Measurements from ENCODE around the gene MYOCD. TPM values are rescaled to one million over a fixed set of nuclear protein-coding genes. Genes with fewer than 3 reads are reported as not detected.

The MYOCD gene
- total RNA-seq, 1 experiment from 2014 or later = not detected

- Histone ChIP-seq H3K9me3 (ENCODE audit: insufficient read depth, low read depth) (no peaks in the 10 kb centered on the region), H3K9me2 (ENCODE audit: insufficient read depth) (no peaks in the 10 kb centered on the region), H3K4me2 (no peak overlapping the region), H3K4me1 (replicated peaks; ENCODE audit: insufficient read depth) (no peaks in the 10 kb centered on the region), H3K36me3 (ENCODE audit: low read depth) (no peaks in the 10 kb centered on the region), H3K27ac (no peak overlapping the region), H3F3A (ENCODE audit: insufficient read depth, low read depth) (no peaks in the 10 kb centered on the region), H3K27me3 (ENCODE audit: insufficient read depth, low read depth) (no peaks in the 10 kb centered on the region), H3K79me2 (ENCODE audit: low read depth) (no peaks in the 10 kb centered on the region), H4K20me1 (ENCODE audit: insufficient read depth) (no peaks in the 10 kb centered on the region), H3K4me3 (no peak overlapping the region), H2AFZ (no peak overlapping the region)
- CTCF ChIA-PET = no interaction called here
- no peak for TF ChIP-seq EZH2 (IDR thresholded peaks at IDR 0.05; ENCODE audit: low read depth)
- TF ChIP-seq, protein P1, sequence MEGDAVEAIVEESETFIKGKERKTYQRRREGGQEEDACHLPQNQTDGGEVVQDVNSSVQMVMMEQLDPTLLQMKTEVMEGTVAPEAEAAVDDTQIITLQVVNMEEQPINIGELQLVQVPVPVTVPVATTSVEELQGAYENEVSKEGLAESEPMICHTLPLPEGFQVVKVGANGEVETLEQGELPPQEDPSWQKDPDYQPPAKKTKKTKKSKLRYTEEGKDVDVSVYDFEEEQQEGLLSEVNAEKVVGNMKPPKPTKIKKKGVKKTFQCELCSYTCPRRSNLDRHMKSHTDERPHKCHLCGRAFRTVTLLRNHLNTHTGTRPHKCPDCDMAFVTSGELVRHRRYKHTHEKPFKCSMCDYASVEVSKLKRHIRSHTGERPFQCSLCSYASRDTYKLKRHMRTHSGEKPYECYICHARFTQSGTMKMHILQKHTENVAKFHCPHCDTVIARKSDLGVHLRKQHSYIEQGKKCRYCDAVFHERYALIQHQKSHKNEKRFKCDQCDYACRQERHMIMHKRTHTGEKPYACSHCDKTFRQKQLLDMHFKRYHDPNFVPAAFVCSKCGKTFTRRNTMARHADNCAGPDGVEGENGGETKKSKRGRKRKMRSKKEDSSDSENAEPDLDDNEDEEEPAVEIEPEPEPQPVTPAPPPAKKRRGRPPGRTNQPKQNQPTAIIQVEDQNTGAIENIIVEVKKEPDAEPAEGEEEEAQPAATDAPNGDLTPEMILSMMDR (conservative IDR thresholded peaks at IDR 0.05) = no peak
- no TSS peak for BruUV-seq (replicated peaks)
- intact Hi-C loops (cut with micrococcal nuclease; ENCODE audit: unreplicated experiment) = no loop called here
- DNase-seq = no peak
- POLR2A ChIA-PET (ENCODE audit: unreplicated experiment) = no interaction called here
Observed at GRCh38 chr17:12683299-12683698, 17.6 kb downstream of the MYOCD start.

DNA sequence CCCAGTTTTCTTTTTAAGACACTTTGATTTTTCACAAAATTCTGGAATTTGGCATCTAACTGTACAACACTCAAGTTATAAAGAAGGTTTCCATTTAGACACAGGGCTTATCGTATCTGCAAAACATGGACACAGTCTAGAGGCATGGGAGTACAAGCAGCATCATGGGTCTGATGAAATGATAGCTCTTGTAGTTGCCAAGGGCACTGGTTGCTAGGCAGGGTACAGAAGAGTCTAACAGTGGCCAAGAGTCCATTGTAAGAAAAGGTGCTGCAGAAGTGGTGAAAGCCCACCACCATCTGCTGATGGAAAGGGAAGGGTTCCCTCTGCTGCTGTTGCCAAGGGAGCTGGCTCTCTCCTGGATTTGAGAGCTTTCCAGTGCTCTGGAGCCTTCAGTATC, 20.8 kb downstream of the MYOCD start:
- H3K27ac ChIP-seq = no peak overlapping the region
- no peaks in the 10 kb centered on the region for H4K20me1 ChIP-seq (ENCODE audit: insufficient read depth)
- H3K27me3 ChIP-seq (ENCODE audit: insufficient read depth, low read depth) = no peaks in the 10 kb centered on the region
- H3K4me3 ChIP-seq = no peak overlapping the region
- H3K36me3 ChIP-seq (ENCODE audit: low read depth) = no peaks in the 10 kb centered on the region
- H3K4me2 ChIP-seq = no peak overlapping the region
- no peaks in the 10 kb centered on the region for H3F3A ChIP-seq (ENCODE audit: insufficient read depth, low read depth)
- H3K9me2 ChIP-seq (ENCODE audit: insufficient read depth) = no peaks in the 10 kb centered on the region
- POLR2A ChIA-PET (ENCODE audit: unreplicated experiment) = no interaction called here
- H3K9me3 ChIP-seq (ENCODE audit: insufficient read depth, low read depth) = no peaks in the 10 kb centered on the region
- intact Hi-C loops (cut with micrococcal nuclease; ENCODE audit: unreplicated experiment) = no loop called here
- CTCF ChIA-PET = no interaction called here
- no TSS peak for BruUV-seq (replicated peaks)
- DNase-seq = no peak
- TF ChIP-seq, protein P1 (conservative IDR thresholded peaks at IDR 0.05) = no peak
- TF ChIP-seq EZH2 (IDR thresholded peaks at IDR 0.05; ENCODE audit: low read depth) = no peak
- no peak overlapping the region for H2AFZ ChIP-seq
- H3K4me1 ChIP-seq (replicated peaks; ENCODE audit: insufficient read depth) = no peaks in the 10 kb centered on the region
- no peaks in the 10 kb centered on the region for H3K79me2 ChIP-seq (ENCODE audit: low read depth)

GRCh38 chr17:12688382-12688781, 22.7 kb downstream of the MYOCD start:
- H3K4me2 ChIP-seq = no peak overlapping the region
- no peaks in the 10 kb centered on the region for H3K36me3 ChIP-seq (ENCODE audit: low read depth)
- no peak overlapping the region for H3K27ac ChIP-seq
- no peak overlapping the region for H3K4me3 ChIP-seq
- no TSS peak for BruUV-seq (replicated peaks)
- TF ChIP-seq, protein P1 (conservative IDR thresholded peaks at IDR 0.05) = no peak
- TF ChIP-seq EZH2 (IDR thresholded peaks at IDR 0.05; ENCODE audit: low read depth) = no peak
- no peaks in the 10 kb centered on the region for H3K27me3 ChIP-seq (ENCODE audit: insufficient read depth, low read depth)
- H3K9me2 ChIP-seq (ENCODE audit: insufficient read depth) = no peaks in the 10 kb centered on the region
- H3K4me1 ChIP-seq (replicated peaks; ENCODE audit: insufficient read depth) = no peaks in the 10 kb centered on the region
- ChIA-PET POLR2A (ENCODE audit: unreplicated experiment) (interaction anchor here (0.7 kb wide), 1 partner anchor 63 kb away, joined by 4 read pairs; no protein-coding TSS in a partner anchor), CTCF (no interaction called here)
- intact Hi-C loops (cut with micrococcal nuclease; ENCODE audit: unreplicated experiment) = no loop called here
- H3K79me2 ChIP-seq (ENCODE audit: low read depth) = no peaks in the 10 kb centered on the region
- no peak overlapping the region for H2AFZ ChIP-seq
- H4K20me1 ChIP-seq (ENCODE audit: insufficient read depth) = no peaks in the 10 kb centered on the region
- H3F3A ChIP-seq (ENCODE audit: insufficient read depth, low read depth) = no peaks in the 10 kb centered on the region
- no peak for DNase-seq
- H3K9me3 ChIP-seq (ENCODE audit: insufficient read depth, low read depth) = no peaks in the 10 kb centered on the region
